ENCODE data around the gene ABCA9.

- TF ChIP-seq RBBP5 (IDR thresholded peaks at IDR 0.05; ENCODE audit: borderline replicate concordance, insufficient read depth, low read length, poor library complexity, severe bottlenecking) (no peak), NFE2L1 (tag; IDR thresholded peaks at IDR 0.05; ENCODE audit: borderline replicate concordance, low read depth) (no peak), ZBTB40 (IDR thresholded peaks at IDR 0.05) (no peak), ZBTB40 (CRISPR knock-in tag; IDR thresholded peaks at IDR 0.05) (no peak), SMC3 (conservative IDR thresholded peaks at IDR 0.05; ENCODE audit: insufficient read depth, low read depth, low read length) (no peak)
- TF ChIP-seq, protein P1, sequence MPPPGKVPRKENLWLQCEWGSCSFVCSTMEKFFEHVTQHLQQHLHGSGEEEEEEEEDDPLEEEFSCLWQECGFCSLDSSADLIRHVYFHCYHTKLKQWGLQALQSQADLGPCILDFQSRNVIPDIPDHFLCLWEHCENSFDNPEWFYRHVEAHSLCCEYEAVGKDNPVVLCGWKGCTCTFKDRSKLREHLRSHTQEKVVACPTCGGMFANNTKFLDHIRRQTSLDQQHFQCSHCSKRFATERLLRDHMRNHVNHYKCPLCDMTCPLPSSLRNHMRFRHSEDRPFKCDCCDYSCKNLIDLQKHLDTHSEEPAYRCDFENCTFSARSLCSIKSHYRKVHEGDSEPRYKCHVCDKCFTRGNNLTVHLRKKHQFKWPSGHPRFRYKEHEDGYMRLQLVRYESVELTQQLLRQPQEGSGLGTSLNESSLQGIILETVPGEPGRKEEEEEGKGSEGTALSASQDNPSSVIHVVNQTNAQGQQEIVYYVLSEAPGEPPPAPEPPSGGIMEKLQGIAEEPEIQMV (tag; conservative IDR thresholded peaks at IDR 0.05; ENCODE audit: low read depth): no peak
- TF ChIP-seq, protein P2, sequence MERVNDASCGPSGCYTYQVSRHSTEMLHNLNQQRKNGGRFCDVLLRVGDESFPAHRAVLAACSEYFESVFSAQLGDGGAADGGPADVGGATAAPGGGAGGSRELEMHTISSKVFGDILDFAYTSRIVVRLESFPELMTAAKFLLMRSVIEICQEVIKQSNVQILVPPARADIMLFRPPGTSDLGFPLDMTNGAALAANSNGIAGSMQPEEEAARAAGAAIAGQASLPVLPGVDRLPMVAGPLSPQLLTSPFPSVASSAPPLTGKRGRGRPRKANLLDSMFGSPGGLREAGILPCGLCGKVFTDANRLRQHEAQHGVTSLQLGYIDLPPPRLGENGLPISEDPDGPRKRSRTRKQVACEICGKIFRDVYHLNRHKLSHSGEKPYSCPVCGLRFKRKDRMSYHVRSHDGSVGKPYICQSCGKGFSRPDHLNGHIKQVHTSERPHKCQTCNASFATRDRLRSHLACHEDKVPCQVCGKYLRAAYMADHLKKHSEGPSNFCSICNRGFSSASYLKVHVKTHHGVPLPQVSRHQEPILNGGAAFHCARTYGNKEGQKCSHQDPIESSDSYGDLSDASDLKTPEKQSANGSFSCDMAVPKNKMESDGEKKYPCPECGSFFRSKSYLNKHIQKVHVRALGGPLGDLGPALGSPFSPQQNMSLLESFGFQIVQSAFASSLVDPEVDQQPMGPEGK (CRISPR knock-in tag; IDR thresholded peaks at IDR 0.05; ENCODE audit: borderline replicate concordance): no peak
Observed at GRCh38 chr17:69098625-69099024, 37.9 kb upstream of the ABCA9 start.
